ENCODE data around the gene KL. TPM values are rescaled to one million over a fixed set of nuclear protein-coding genes. Genes with fewer than 3 reads are reported as not detected.

Gene KL
- under 1 TPM; 0.12 to 0.19 TPM for total RNA-seq

GRCh38 chr13:33016414-33017322, at the start of gene KL:
Gene KL, plus strand, starts transcription at chr13:33016423. Its CDS starts 18 bp downstream, at chr13:33016441.
- DNase-seq, result peak; percentile 19
- Mint-ChIP-seq H3K27ac (no peak within 1 kb of the TSS), H3K4me3 (peak within 1 kb of the TSS; percentile 65), H3K4me1 (ENCODE audit: low read depth) (peaks cover 11% of the 10 kb centered on the region), H3K27me3 (peaks cover 60% of the 10 kb centered on the region), H3K9me3 (no peaks in the 10 kb centered on the region), H3K36me3 (no peaks in the 10 kb centered on the region)
- intact Hi-C loops (cut with micrococcal nuclease), result loop anchor here (1.0 to 10.0 kb wide), 8 partner anchors 99 to 621 kb away; partner anchors contain the start of gene PDS5B
- ChIA-PET POLR2A (no interaction called here), CTCF (interaction anchor here (1.4 to 1.6 kb wide), 2 partner anchors 15 to 366 kb away, joined by 4 read pairs; no protein-coding TSS in a partner anchor)

- Mint-ChIP-seq H3K27ac (no peak overlapping the region), H3K9me3 (no peaks in the 10 kb centered on the region), H3K4me1 (ENCODE audit: low read depth) (no peaks in the 10 kb centered on the region), H3K4me3 (no peak overlapping the region), H3K36me3 (no peaks in the 10 kb centered on the region), H3K27me3 (peaks cover 3% of the 10 kb centered on the region)
- ChIA-PET POLR2A (no interaction called here), CTCF (no interaction called here)
- intact Hi-C loops (cut with micrococcal nuclease), result no loop called here
- no peak for DNase-seq
Observed at GRCh38 chr13:32967584-32968182, 48.5 kb upstream of the KL start.

DNA sequence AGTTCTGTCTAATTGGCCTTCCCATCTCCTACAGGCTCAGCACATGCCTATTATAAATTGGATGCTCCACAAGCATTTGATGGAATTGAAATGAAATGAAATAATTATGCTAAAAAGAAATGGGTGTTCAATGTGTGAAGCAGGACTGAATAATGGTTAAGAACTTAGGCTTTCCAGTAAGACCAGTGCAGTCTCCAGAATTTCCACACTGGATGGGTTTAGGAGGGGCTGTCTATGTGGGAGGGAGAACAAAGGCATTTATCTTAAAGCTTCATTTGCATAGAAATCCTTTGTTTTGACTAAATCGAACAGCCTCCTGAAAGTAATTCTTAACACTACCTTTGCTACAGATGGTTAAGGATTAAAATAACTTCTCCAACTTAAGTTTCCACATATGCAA, 47.9 kb upstream of the KL start:
- ChIA-PET CTCF (no interaction called here), POLR2A (no interaction called here)
- no peak overlapping the region for H3K4me3 Mint-ChIP-seq
- H3K9me3 Mint-ChIP-seq, result no peaks in the 10 kb centered on the region
- peaks cover 3% of the 10 kb centered on the region for H3K27me3 Mint-ChIP-seq
- H3K36me3 Mint-ChIP-seq, result no peaks in the 10 kb centered on the region
- H3K4me1 Mint-ChIP-seq (ENCODE audit: low read depth), result no peaks in the 10 kb centered on the region
- H3K27ac Mint-ChIP-seq, result no peak overlapping the region
- intact Hi-C loops (cut with micrococcal nuclease), result no loop called here
- no peak for DNase-seq

DNA sequence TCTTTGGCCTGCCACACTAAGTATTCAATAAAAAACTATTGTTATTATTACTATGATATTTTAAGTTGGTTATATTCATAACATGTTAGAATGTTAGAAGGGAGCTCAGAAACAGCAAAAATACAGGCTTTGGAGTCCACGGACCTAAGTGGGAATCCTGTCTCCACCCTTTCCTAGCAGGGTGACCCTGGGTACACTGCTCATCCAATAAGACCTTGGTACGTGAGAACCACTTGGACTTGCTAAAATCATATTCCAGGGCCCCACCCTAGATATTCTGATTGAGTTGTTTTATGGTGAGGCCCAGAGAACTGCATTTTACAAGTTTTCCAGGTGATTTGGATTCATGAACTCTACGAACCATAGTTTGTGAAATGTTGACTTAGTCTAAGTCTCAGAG, 47.4 kb upstream of the KL start:
- CTCF ChIA-PET, result no interaction called here
- Mint-ChIP-seq H3K4me3 (no peak overlapping the region), H3K27ac (no peak overlapping the region), H3K27me3 (peaks cover 3% of the 10 kb centered on the region), H3K36me3 (no peaks in the 10 kb centered on the region), H3K4me1 (ENCODE audit: low read depth) (no peaks in the 10 kb centered on the region), H3K9me3 (no peaks in the 10 kb centered on the region)
- POLR2A ChIA-PET, result no interaction called here
- DNase-seq, result no peak
- intact Hi-C loops (cut with micrococcal nuclease), result no loop called here

DNA sequence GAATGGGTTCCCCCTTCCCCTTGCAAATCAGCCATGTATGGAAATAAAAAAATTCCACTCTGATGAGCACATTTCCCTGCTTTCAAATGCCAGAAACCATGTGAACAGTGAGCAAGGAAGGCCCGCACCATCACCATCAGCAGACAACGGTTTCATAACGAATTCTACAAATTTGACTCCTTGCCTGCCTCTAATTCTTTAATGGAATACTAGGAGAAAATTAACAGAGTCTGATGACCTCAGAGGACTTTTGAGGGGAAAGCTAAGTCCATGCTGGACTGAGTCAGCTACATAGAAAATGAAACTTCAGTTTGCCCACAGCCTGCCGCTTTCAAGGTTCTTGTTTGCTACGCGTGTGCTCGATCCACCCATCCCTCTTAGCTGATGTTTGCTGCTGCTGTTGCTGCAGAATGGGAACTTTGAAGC, 46.7 kb upstream of the KL start:
- H3K27ac Mint-ChIP-seq, result no peak overlapping the region
- H3K4me3 Mint-ChIP-seq, result no peak overlapping the region
- intact Hi-C loops (cut with micrococcal nuclease), result no loop called here
- peaks cover 3% of the 10 kb centered on the region for H3K27me3 Mint-ChIP-seq
- no peak for DNase-seq
- H3K9me3 Mint-ChIP-seq, result no peaks in the 10 kb centered on the region
- POLR2A ChIA-PET, result no interaction called here
- CTCF ChIA-PET, result no interaction called here
- H3K4me1 Mint-ChIP-seq (ENCODE audit: low read depth), result no peaks in the 10 kb centered on the region
- H3K36me3 Mint-ChIP-seq, result no peaks in the 10 kb centered on the region

- Mint-ChIP-seq H3K27me3 (peaks cover 8% of the 10 kb centered on the region), H3K4me3 (no peak overlapping the region), H3K4me1 (ENCODE audit: low read depth) (no peaks in the 10 kb centered on the region), H3K9me3 (no peaks in the 10 kb centered on the region), H3K36me3 (no peaks in the 10 kb centered on the region), H3K27ac (no peak overlapping the region)
- intact Hi-C loops (cut with micrococcal nuclease), result no loop called here
- ChIA-PET POLR2A (no interaction called here), CTCF (no interaction called here)
- DNase-seq, result no peak
Observed at GRCh38 chr13:32976056-32976805, 40.0 kb upstream of the KL start.

DNA sequence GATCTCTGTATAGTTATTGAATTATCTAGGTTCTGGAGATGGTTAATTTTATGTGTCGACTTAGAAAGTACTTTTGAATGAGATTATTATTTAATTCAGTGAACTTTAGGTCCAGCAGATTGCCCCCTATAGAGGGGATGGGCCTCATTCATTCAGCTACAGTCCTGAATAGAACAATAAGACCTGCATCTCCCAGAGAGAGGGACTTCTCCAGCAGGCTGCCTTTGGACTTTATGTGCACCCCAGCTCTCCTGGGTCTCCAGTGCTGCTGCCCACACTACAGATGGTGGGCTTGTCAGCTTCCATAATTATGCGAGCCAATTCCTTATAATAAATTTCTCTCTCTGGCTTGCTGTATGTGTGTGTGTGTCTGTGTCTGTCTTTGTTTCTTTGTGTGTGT, 39.3 kb upstream of the KL start:
- DNase-seq, result no peak
- peaks cover 8% of the 10 kb centered on the region for H3K27me3 Mint-ChIP-seq
- CTCF ChIA-PET, result no interaction called here
- H3K4me3 Mint-ChIP-seq, result no peak overlapping the region
- POLR2A ChIA-PET, result no interaction called here
- H3K27ac Mint-ChIP-seq, result no peak overlapping the region
- intact Hi-C loops (cut with micrococcal nuclease), result no loop called here
- no peaks in the 10 kb centered on the region for H3K4me1 Mint-ChIP-seq (ENCODE audit: low read depth)
- no peaks in the 10 kb centered on the region for H3K9me3 Mint-ChIP-seq
- no peaks in the 10 kb centered on the region for H3K36me3 Mint-ChIP-seq

DNA sequence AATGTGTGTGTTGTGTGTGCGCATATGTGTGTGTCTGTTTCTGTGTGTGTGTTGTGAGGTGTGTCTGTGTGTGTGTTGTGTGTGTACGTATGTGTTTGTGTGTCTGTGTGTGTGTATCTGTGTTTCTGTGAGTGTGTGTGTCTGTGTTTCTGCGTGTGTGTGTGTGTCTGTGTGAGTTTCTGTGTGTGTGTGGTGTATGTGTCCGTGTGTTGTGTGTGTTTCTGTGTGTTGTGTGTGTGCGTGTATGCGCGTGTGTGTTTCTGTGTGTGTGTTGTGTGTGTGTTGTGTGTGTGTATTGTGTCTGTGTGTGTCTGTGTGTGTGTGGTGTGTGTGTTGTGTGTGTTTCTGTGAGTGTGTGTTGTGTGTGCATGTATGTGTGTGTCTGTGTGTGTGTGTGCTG, 38.9 kb upstream of the KL start:
- H3K4me3 Mint-ChIP-seq, result no peak overlapping the region

GRCh38 chr13:32978278-32978677, 37.9 kb upstream of the KL start:
- intact Hi-C loops (cut with micrococcal nuclease), result no loop called here
- Mint-ChIP-seq H3K27me3 (peaks cover 8% of the 10 kb centered on the region), H3K27ac (no peak overlapping the region), H3K36me3 (no peaks in the 10 kb centered on the region), H3K9me3 (no peaks in the 10 kb centered on the region), H3K4me1 (ENCODE audit: low read depth) (no peaks in the 10 kb centered on the region), H3K4me3 (no peak overlapping the region)
- POLR2A ChIA-PET, result no interaction called here
- DNase-seq, result no peak
- CTCF ChIA-PET, result no interaction called here

More for the DNA sequence above, 38.9 kb upstream of the KL start:
- no peaks in the 10 kb centered on the region for H3K36me3 Mint-ChIP-seq
- no peaks in the 10 kb centered on the region for H3K9me3 Mint-ChIP-seq
- no peak overlapping the region for H3K27ac Mint-ChIP-seq
- intact Hi-C loops (cut with micrococcal nuclease), result no loop called here
- peaks cover 8% of the 10 kb centered on the region for H3K27me3 Mint-ChIP-seq
- DNase-seq, result no peak
- H3K4me1 Mint-ChIP-seq (ENCODE audit: low read depth), result no peaks in the 10 kb centered on the region
- POLR2A ChIA-PET, result no interaction called here
- CTCF ChIA-PET, result no interaction called here

GRCh38 chr13:32983058-32983457, 33.2 kb upstream of the KL start:
- ChIA-PET CTCF (no interaction called here), POLR2A (no interaction called here)
- no peak for DNase-seq
- H3K4me3 Mint-ChIP-seq, result no peak overlapping the region
- no peaks in the 10 kb centered on the region for H3K9me3 Mint-ChIP-seq
- H3K27me3 Mint-ChIP-seq, result peaks cover 6% of the 10 kb centered on the region
- intact Hi-C loops (cut with micrococcal nuclease), result no loop called here
- no peaks in the 10 kb centered on the region for H3K4me1 Mint-ChIP-seq (ENCODE audit: low read depth)
- no peak overlapping the region for H3K27ac Mint-ChIP-seq
- H3K36me3 Mint-ChIP-seq, result no peaks in the 10 kb centered on the region

DNA sequence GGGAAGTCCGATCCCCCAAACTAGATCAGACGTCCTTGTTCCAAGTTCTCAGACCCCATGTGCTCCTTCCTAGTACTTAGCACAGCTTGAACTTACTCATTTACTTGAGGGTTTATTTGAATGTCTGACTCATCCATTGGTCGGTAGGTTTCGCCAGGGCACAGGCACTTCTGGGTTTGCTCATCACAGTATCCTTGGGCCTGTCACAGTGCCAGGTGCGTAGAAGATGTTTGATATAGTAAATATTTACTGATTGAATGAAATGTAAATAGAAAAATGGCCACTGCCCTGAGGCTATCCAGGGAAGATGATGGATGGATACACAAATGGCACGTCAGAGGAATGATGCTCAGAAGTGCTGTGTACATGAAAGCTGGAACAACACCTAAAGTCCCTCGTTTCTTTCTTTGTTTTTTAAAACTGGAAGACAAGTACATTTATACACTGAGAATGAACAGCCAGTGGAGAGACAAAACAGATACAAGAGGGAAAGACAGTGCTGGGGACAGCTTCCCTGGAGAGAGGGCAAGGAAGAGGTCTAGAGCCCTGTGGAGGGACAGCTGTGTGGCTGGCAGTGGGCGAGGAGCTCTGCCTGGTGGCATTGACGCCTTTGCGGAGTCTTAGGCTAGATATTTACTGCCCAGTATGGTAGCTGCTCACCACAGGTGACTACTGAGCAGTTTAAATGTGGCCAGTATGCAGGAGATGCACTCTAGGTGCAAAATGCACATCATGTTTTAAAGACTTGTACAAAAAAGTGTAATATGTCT, 31.2 kb upstream of the KL start:
- Mint-ChIP-seq H3K27me3 (peaks cover 6% of the 10 kb centered on the region), H3K4me1 (ENCODE audit: low read depth) (peaks cover 5% of the 10 kb centered on the region), H3K9me3 (no peaks in the 10 kb centered on the region), H3K27ac (no peak overlapping the region), H3K4me3 (no peak overlapping the region), H3K36me3 (no peaks in the 10 kb centered on the region)
- CTCF ChIA-PET, result no interaction called here
- intact Hi-C loops (cut with micrococcal nuclease), result no loop called here
- DNase-seq, result no peak
- POLR2A ChIA-PET, result no interaction called here

DNA sequence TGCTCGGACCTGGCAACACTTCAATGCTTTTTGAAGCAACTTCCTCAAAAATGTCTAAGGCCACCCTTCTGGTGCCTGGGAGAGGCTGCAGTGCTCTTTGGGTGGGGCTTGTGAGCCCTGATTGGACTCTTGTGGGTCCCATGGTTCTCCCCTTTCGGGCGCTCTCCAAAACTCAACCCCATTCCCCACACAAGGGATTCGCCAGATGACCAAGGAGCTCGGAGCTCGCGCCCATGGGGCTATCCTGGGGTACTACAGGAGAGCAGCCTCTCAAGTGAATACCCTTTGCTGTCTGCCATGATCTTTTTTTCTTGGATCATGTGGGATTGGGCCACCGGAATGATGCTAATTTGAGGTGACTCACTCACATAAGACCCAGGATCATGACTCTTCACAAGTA, 29.7 kb upstream of the KL start:
- ChIA-PET CTCF (no interaction called here), POLR2A (no interaction called here)
- intact Hi-C loops (cut with micrococcal nuclease), result no loop called here
- H3K27ac Mint-ChIP-seq, result no peak overlapping the region
- DNase-seq, result no peak
- no peaks in the 10 kb centered on the region for H3K36me3 Mint-ChIP-seq
- no peak overlapping the region for H3K4me3 Mint-ChIP-seq
- peaks cover 5% of the 10 kb centered on the region for H3K4me1 Mint-ChIP-seq (ENCODE audit: low read depth)
- no peaks in the 10 kb centered on the region for H3K9me3 Mint-ChIP-seq
- peaks cover 13% of the 10 kb centered on the region for H3K27me3 Mint-ChIP-seq

Data from activated CD4-positive, alpha-beta memory T cell treated with anti-CD3 and anti-CD28 coated beads for 36 hours (primary cell).